ENCODE results near the gene KRT40.

GRCh38 chr17:40961591-40961990 lies 22.5 kb downstream of the KRT40 start:
- TF ChIP-seq SPI1 (IDR thresholded peaks at IDR 0.05; ENCODE audit: low read depth, low read length) (no peak), POLR2AphosphoS5 (IDR thresholded peaks at IDR 0.05; ENCODE audit: low read depth, low read length) (no peak), POLR2A (IDR thresholded peaks at IDR 0.05; ENCODE audit: low read depth, low read length) (no peak)

Data from GM12891 (cell line).